Ureter (tissue), 1 donor: ENCODE data around the gene TTN. TPM values are rescaled to one million over a fixed set of nuclear protein-coding genes. Genes with fewer than 3 reads are reported as not detected.
"Not testable (repeated sequence)": the region's sequence is repeated elsewhere in the genome, so short reads cannot be mapped to it uniquely, and the experiment has no call there.

Source experiments
- DNase-seq: peaks from one replicate; pipeline ENCODE4 v3.0.0-alpha.2; 2020; ENCODE audit warnings: low spot score
- total RNA-seq: library from RNA; stranded (reverse); gene quantifications from one replicate; pipeline ENCODE4 v1.2.4, GENCODE V29; 2023
- donor health status: DM: yes; HTN: yes; CAD: no.

Gene TTN
- total RNA-seq, 1 donor from 2014 or later: 3.9 TPM

DNA sequence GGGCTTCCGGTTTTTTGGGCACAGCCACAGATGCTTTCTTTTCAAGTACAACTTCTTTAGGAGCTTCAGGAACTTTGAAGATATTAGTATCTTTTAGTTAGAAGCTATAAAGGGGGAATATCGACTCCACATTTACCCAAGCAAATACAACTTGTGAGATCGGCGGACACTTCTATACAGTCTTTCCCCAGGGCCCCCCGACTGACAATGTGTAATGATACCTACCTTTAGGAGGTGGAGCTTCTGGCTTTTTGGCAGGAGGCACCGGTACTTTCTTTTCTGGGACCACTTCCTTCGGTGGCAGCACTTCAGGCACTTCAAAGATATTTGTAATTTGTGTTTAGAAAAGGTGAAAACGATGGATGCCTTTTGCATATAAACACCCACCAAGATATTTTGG lies 148.7 kb downstream of the TTN start:
- DNase-seq: not testable (repeated sequence)

DNA sequence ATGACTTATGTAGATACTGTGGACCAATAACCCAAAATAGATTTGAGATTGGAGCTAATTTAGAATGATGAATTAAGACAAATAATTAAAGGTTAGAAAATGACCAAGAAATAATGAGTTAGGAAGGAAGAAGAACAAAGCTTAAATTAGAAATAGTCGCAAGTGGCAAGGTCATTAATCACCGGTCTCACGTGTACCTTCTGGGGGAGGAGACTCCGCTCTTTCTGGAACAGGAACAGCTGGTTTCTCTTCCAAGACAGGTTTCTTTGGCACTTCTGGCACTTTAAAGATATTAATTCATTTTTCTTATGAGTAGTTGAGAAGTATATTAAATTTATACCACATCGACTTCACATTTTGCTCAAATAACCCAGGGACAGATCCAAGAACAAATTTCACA lies 156.7 kb downstream of the TTN start:
- DNase-seq: no peak

DNA sequence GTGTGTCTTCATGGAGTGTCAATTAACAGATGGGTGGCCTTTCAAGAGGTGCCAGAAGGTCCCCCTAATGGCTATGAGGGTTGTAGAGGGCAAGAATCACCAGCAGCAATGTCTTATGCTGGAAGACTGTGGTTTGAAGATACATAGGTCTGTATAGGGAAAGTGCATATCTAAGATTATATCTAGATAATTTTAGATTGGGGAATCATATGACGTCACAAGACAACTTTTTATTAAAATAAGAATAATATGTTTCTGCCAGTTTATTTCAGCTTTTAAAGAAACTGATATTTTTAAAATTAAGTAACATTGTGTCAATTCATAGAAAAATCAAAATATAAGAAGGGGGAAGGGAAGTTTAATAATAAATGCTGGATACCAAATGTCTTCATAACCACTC lies 162.3 kb downstream of the TTN start:
- no peak for DNase-seq

DNA sequence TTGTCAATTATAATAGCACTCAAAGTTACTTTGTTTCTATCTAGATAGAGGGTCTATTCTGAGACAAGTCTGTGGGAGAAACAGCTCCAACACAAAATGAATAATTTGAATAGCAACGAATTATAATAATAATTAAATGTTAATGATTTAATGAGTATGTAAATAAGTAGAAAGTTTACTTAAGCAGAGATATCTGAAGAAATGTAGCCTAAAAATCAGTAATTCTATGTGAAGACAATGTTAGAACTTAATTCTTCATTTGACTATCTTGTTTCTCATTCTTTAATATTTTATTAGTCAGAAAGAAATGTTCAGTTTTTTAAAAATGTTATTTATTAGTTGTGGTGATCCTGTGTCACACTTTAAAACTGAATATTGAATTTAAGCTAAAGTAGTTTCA lies 165.7 kb downstream of the TTN start:
- DNase-seq: no peak

DNA sequence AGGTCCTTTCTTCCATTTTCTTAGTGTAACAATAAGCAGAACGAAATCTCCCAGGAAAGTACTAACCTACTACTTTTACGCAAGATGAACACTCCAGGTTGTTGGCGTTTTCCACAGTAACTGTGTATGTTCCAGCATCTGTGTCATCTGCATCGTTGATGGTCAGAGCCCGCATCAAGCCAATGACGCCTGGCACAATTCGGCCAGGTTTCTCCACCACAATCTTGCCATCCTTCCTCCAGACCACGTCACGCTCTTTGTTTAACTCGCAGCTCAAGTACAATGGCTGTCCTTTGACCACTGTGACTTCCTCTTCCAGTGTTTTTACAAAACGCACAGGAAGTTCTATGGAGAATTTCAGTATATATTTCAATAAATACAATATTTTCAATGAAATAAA lies 171.3 kb downstream of the TTN start:
- DNase-seq: no peak

DNA sequence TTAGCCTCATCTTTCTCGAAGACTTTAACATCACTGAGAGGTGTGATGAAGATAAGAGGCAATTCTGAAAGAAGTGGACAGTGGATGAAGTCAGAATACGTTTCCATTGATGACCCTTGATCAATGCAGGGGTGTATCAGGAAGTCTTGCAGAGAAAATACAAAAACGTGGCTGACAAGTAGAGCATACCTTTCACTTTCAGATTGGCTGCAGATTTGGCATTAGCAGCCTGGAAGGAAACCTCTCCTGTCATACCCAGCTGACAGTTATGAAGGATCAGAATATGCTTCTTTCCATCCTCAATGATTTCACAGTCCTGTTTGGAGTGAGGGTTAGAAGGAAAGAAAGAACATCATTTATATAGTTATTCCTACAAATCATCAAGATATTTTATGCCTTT lies 174.5 kb downstream of the TTN start:
- DNase-seq: no peak

DNA sequence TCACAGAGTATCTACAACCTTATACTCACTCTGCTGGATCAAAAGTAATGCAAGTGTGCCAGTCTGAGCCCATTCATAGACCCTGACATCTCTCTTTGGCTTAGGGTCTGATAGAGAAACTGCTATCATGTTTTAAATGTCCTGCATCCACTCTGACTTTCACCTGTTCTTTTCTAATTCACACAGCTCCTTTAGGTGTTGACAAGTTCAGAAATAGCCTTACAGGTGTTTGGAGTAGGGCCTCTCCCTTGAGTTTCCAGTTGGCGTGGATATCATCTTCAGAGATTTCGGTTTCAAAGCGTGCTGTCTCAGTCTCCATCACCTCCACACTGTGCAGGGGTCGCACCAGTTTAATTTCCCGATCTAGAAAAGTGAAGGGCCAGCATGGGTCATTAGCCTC lies 176.6 kb downstream of the TTN start:
- no peak for DNase-seq

DNA sequence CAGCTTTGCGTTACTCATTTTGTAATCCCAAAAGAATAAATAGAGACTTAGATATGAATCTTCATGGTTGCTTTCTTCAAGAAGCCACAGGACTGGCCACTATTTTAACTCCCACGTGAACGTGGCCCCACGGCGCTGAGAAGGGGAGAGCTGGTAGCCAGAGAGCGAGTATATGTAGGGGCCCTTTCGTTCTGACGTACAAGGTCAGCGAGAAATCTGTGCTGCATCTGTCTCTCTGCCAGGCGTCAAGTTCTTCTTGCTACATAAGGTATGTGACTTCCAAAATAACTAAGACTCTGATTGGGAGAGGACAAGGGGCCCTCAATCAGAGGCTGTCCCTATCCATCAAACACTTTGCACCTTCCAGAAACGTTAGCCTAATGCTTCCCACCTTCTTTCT lies 177.8 kb downstream of the TTN start:
- DNase-seq: no peak

DNA sequence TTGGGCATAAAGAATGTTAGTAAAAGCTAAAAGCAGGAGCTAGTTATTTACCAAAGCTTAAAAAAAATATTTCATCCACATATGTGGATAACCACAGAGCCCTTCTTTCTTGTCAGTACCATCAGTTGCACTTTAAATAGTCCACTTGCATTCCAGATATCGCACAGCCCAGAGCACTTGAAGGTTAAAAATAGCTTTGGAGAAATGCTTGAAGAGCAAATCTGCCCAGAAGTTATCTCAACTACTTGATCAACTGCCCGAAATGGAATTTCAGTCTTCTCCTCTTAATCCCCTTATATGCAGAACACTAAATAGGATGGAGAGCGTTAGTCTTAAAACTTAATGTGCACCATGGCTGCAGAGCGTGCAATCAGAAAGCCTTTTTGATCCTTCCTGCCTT lies 178.6 kb downstream of the TTN start:
- no peak for DNase-seq

DNA sequence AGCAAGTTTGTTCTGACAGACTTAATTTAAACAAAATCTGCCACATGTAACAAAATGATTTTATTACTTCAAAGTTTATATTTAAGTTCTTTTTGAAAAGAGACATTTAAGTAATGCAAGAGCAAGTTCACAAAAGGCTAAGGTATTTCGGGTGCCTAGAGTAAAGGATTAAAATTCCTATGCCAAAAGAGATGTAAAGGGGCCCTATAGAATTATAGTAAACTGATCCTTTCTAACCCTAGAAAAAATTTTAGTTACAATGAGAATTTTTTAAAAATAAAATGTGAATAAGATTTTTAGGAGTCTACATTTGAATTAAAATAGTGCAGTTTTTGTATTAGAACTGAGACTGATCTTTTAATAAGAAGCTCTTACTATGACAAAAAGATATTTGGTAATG lies 179.8 kb downstream of the TTN start:
- DNase-seq: no peak

DNA sequence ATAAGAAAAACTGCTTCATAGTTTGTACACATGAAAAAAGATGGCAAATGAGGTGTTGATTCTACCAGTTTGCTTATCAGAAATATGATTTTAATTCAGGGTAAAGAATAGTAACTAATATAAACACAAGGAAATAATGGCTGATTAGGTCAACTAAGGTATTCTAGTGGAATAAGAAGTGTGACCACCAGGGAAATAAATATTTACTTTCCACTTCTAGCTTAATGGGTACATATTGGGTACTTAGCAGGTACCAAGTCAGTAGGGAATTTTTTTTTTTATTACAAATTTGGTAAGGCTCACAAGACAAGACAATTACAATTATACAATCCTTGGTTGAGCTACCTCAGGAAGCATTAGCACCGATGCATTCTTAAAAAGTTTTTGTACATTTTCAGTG lies 191.3 kb downstream of the TTN start:
- DNase-seq: no peak

DNA sequence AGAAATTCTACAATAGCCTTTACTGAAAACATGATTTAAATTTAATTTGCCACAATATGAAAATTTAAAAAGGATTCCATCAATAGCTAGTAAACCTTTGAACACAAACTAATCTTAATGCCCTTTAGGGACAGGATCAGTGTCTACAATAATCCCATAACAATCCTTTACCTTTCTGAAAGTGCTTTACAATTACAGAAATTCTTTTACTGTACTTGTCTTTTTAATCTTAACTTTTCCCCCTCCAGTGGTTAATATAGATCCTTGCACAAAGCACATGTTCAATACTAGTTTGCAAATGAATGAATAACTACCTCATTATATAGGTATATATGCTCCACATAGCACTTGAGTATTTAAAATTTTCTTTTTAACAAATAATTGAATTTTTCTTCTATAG lies 204.3 kb downstream of the TTN start:
- DNase-seq: no peak

DNA sequence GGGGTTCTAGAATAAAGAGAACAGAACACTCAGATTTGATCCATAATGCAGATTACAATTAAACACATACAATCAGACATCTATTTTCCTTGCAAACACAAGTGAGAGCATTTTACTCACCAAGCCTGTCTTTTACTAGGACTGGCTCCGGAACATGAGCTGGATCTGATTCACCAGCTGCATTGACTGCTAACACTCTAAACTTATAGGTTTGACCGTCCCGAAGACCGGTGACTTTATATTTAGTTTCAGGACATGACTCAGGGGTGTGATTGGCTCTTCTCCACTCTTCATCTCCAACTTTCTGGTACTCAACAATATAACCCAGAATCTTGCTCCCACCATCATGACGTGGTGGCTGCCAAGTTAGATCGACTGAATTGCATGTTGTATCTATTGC lies 214.6 kb downstream of the TTN start:
- DNase-seq: no peak

DNA sequence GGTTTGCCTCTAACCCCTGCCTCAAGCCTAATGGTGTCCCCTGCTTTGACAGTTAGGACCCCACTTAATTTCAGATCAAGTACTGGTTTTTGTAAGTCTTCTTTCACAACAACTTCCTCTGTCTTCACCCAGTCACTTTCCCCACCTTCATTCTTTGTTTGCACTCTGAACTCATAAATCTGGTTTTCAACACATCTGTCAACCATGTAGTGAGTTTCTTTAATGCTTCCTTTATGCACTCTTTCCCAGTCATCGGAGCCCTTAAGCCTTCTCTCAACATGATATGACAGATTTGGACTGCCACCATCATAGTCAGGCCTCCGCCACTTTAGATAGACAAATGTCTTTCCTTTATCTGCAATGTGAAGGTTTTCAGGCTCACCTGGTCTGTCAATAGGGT lies 217.9 kb downstream of the TTN start:
- no peak for DNase-seq

DNA sequence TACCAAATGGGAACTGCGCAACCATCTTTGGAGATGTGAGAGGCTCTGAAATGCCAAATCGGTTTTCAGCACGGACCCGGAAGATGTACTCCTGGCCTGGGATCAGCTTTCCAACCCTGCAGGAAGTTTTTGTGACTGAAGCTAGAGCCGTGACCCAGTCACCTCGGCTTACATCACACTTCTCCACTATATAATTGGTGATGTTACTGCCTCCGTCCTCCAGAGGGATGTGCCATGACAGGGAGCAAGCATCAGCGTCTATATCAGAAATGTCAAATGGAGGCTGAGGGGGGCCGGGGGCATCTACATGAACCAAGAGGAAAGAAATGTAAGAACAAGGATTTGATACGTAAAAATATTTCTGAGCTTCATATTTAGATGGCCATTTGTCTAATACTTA lies 222.6 kb downstream of the TTN start:
- DNase-seq: no peak

DNA sequence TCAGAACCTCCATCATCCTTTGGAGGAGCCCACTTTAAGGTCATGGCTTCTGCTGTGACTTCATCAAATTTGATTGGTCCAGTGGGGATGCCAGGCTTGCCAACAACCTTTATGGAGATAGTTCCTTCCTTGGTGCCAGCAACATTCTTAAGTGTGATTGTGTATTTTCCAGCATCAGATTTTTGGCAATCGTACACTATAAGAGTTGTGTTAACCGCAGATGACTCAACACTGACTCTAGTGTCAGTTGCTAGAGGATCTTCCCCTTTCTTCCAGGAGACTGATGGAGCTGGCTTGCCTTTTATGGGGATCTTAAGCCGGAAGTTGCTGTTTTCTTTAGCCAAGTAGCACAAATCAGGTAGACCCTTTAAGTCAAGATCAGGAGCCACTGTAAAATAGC lies 228.2 kb downstream of the TTN start:
- no peak for DNase-seq

DNA sequence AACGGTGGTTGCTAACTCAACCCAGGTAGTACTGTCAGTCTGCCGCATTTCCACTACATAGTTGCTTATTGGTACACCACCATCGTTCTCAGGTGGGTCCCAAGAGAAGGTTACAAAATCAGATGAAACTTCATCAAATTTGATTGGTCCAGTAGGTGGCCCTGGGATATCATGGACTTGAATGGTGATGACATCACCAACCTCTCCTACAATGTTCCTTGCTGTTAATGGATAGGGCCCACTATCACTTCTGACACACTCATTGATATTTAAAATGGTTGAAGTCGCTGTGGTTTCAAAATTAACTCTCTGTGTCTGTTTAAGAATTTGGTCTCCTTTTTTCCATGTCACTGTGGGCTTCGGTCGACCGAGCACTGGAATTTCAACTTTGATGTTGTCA lies 232.4 kb downstream of the TTN start:
- no peak for DNase-seq

DNA sequence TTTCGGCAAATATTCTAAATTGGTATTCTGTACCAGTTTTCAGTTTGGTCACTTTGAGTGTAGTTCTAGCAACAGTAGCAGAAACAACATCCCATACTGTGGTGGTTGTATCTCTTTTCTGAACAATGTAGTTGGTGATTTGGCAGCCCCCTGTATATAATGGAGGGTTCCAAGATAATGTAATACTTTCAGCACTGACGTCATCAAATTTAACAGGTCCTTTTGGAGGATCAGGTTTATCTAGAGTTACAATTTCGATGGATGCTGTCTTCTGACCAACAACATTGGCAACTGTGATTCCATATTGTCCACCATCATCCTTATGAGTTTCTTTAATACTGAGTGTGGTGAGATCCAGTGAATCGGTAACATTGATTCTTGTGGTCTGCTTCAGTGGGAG lies 239.0 kb downstream of the TTN start:
- no peak for DNase-seq

DNA sequence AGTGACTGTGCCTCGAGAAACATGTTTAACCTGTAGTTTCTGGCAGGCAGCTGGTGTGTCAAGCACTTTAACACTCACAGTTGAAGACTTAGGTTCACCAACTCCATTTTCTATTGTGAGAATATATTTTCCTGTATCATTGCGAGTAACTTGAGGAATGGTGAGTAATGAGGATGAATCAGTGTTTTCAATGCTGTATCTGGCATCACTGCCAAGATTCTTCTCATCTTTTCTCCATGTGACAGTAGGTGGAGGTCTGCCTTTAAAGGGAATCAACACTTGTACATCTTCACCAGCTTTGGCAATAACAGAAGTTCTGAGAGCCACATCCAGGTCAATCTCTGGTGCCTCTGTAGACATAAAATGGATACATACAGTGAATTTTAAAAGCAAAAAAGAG lies 254.2 kb downstream of the TTN start:
- no peak for DNase-seq

DNA sequence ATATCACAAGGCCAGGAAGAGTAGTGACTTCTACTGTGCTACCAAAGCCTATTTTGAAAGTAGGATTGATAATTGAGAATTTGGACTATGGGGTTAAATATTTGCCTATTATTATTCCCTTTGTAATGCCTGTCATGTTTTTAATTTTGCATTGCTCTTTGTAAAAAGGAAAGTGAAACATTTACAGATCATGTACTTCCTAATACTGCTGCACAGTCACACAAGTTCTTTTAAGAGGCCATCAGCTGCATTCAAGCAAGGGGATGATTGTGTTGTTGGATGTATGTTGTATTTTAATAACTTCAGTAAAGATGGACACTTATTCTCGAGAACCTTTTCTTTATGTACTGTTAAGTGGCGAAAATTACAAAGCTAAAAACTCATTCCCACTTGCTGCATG lies 256.9 kb downstream of the TTN start:
- no peak for DNase-seq

DNA sequence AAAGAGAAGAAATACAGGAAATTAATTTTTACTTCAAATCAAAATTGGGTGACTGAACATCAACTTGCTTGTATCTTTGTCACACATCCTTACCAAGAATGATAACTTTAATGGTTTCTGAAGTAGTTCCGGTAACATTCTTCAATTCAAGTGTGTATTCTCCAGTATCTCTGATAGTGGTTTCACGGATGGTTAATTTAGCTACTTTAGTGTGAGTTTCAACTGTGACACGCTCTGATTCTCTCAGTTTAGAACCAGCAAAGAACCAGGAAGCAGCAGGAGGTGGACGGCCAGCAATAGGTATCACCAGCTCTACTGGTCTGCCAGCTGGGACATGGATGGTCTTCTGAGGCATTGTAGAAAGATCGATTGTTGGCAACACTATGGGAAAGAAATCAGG lies 264.7 kb downstream of the TTN start:
- no peak for DNase-seq

DNA sequence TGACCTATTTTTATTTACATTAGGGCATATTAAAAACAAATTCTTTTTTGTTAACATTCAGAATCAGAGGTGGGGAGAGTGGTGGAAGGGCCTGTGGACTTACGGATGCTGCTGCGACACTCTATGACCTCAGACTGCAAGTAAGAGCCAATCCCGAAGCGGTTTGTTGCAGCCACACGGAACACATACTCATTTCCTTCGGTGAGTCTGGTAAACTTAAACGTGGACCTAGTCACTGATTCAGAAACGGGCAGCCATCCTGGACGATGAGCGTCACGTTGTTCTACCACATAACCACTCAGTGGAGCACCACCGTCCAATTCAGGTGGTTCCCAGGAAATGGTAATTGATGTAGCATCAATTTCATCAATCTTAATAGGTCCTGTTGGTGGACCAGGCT lies 265.1 kb downstream of the TTN start:
- DNase-seq: no peak

DNA sequence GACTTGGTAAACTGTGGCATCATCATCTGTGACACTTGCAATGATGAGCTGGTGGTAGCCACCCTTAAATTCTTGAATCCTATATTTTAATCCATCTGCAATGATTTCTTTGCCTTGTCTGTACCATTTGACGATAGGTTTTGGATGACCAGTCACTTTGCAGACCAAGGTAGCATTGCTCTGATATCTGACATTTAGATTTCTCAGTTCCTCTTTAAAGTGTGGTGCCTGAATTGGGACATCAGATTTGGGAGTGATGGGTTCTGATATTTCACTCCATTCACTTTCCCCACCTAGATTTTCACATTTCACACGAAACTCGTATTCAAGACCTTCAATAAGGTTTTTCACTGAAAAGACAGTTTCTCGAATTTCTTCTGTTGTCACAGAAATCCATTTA lies 271.2 kb downstream of the TTN start:
- no peak for DNase-seq

DNA sequence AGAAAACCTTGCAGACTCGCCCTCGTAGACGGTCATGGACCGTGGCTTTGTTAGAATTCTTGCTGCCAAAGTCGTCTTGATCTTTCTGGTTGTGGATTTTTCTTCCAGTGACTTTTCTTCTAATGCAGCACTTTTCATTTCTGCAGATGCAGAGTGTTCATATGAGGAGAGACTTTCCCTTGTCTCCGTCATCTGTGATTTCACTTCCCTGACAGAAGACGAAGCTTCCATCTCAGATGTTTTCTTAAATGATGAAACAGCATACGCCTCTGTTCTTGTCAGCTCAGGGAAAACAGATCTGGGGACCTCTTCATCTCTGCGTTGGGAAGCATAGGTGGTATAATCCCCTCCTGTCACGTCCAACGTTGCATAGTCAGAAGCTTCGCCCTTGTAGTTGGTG lies 276.1 kb downstream of the TTN start:
- DNase-seq: no peak

DNA sequence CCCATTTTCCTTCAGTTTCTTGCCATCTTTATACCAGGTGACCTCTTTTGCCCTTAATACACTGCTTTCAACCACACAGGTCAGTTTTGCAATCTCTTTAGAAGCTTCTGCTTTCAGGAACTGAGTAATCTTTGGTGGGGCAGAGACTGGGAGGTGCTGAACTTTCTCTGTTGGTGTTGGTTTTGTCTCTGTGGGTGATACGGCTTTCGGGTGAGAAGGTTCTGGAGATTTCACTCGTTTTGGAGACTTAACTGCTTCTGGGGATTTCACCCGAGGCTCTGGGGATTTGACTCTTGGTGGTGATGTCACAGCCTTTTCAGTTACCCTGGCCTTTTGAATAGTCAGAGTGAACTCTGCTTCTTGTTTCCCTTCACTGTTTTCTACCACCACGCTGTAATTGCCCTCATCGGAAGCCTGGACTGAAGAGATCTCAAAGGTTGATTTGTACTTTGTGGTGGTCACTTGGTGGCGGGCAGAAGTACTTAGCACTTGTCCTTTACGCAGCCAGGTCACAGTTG lies 276.5 kb downstream of the TTN start:
- no peak for DNase-seq
